Astrocyte (in vitro differentiated cells and primary cell): ENCODE measurements around the gene COL4A6. TPM values are rescaled to one million over a fixed set of nuclear protein-coding genes. Genes with fewer than 3 reads are reported as not detected.

Experiments used
- DNase-seq: peaks from one replicate; pipeline ENCODE4 v3.0.0-alpha.2; 2010; ENCODE audit warnings: low read depth
- FAIRE-seq: peaks from 2 replicates; lab custom pipeline; 2011; peaks lifted over from hg19 to GRCh38; lab: Jason Lieb, UNC
- H2AFZ ChIP-seq: 2 replicates; pipeline ENCODE4 v1.6.0; 2012; ENCODE audit warnings: low read depth, low read length, inconsistent platforms
- H3K27ac ChIP-seq: 2 replicates; pipeline ENCODE4 v1.5.1; 2011; ENCODE audit warnings: low read depth, low read length, inconsistent platforms
- H3K27me3 ChIP-seq: 2 replicates; pipeline ENCODE4 v1.6.0; 2011; ENCODE audit warnings: low read length, inconsistent platforms; ENCODE audit not compliant: insufficient read depth
- H3K36me3 ChIP-seq: 2 replicates; pipeline ENCODE4 v1.5.1; 2011; ENCODE audit warnings: low read length, inconsistent platforms; ENCODE audit not compliant: insufficient read depth
- H3K4me1 ChIP-seq: 2 replicates; pipeline ENCODE4 v1.5.1; 2011; ENCODE audit warnings: low read length, inconsistent platforms; ENCODE audit not compliant: insufficient read depth
- H3K4me2 ChIP-seq: 2 replicates; pipeline ENCODE4 v1.6.0; 2012; ENCODE audit warnings: low read length, inconsistent platforms
- H3K4me3 ChIP-seq: 2 replicates; pipeline ENCODE4 v1.5.1; 2011; ENCODE audit warnings: low read depth, mild to moderate bottlenecking, low read length, inconsistent platforms; ENCODE audit not compliant: insufficient read depth
- H3K79me2 ChIP-seq: 2 replicates; pipeline ENCODE4 v1.6.0; 2012; ENCODE audit warnings: mild to moderate bottlenecking, low read length, inconsistent platforms; ENCODE audit not compliant: insufficient read depth
- H3K9ac ChIP-seq: 2 replicates; pipeline ENCODE4 v1.6.0; 2012; ENCODE audit warnings: mild to moderate bottlenecking, low read length, inconsistent platforms
- H3K9me3 ChIP-seq: 2 replicates; pipeline ENCODE4 v1.5.1; 2012; ENCODE audit warnings: low read depth, mild to moderate bottlenecking, low read length, inconsistent platforms; ENCODE audit not compliant: insufficient read depth
- H4K20me1 ChIP-seq: 2 replicates; pipeline ENCODE4 v1.6.0; 2012; ENCODE audit warnings: low read length, inconsistent platforms; ENCODE audit not compliant: insufficient read depth
- H3K27ac Mint-ChIP-seq: one replicate; pipeline ENCODE4 v1.8.0; 2021; ENCODE audit warnings: mild to moderate bottlenecking, mixed read lengths; ENCODE audit not compliant: unreplicated experiment
- H3K27me3 Mint-ChIP-seq: one replicate; pipeline ENCODE4 v1.8.0; 2021; ENCODE audit warnings: low read depth, mixed read lengths; ENCODE audit not compliant: unreplicated experiment
- H3K36me3 Mint-ChIP-seq: one replicate; pipeline ENCODE4 v1.8.0; 2021; ENCODE audit warnings: low read depth, mixed read lengths; ENCODE audit not compliant: unreplicated experiment
- H3K4me1 Mint-ChIP-seq: one replicate; pipeline ENCODE4 v1.8.0; 2021; ENCODE audit warnings: low read depth, mixed read lengths; ENCODE audit not compliant: unreplicated experiment
- H3K4me3 Mint-ChIP-seq: one replicate; pipeline ENCODE4 v1.8.0; 2021; ENCODE audit warnings: mild to moderate bottlenecking, moderate library complexity, mixed read lengths; ENCODE audit not compliant: unreplicated experiment
- H3K9me3 Mint-ChIP-seq: one replicate; pipeline ENCODE4 v1.8.0; 2021; ENCODE audit warnings: mild to moderate bottlenecking, mixed read lengths; ENCODE audit not compliant: unreplicated experiment
- EZH2 ChIP-seq: IDR thresholded peaks from 2 replicates; pipeline ENCODE4 v1.6.1; 2012; ENCODE audit warnings: mild to moderate bottlenecking, low read length, inconsistent platforms; ENCODE audit not compliant: insufficient read depth
- total RNA-seq: library from RNA; stranded (reverse); gene quantifications from 2 replicates; pipeline ENCODE4 v1.2.1, GENCODE V29; 2021
- TF ChIP-seq, protein P1 (sequence below): IDR thresholded peaks from 2 replicates; pipeline ENCODE4 v1.5.1; 2011; ENCODE audit warnings: low read depth, mild to moderate bottlenecking, inconsistent platforms, low read length, moderate library complexity; ENCODE audit not compliant: insufficient read depth

The COL4A6 gene
- total RNA-seq, 1 donor from 2014 or later: 8.1 TPM

- DNase-seq (no peak), FAIRE-seq (peak; percentile 83)
- Histone ChIP-seq H3K27me3 (no peaks in the 10 kb centered on the region), H3K79me2 (no peaks in the 10 kb centered on the region), H4K20me1 (no peaks in the 10 kb centered on the region), H3K4me1 (no peaks in the 10 kb centered on the region), H2AFZ (no peak overlapping the region), H3K4me3 (no peak overlapping the region), H3K4me2 (no peak overlapping the region), H3K9me3 (no peaks in the 10 kb centered on the region), H3K36me3 (no peaks in the 10 kb centered on the region), H3K9ac (no peak overlapping the region), H3K27ac (no peak overlapping the region)
- Mint-ChIP-seq H3K27me3 (no peaks in the 10 kb centered on the region), H3K4me1 (no peaks in the 10 kb centered on the region), H3K27ac (no peak overlapping the region), H3K36me3 (no peaks in the 10 kb centered on the region), H3K4me3 (no peak overlapping the region), H3K9me3 (peaks cover 2% of the 10 kb centered on the region)
- no peak for TF ChIP-seq EZH2
Measured at GRCh38 chrX:108230574-108230973, 207.6 kb downstream of the COL4A6 start.

- Mint-ChIP-seq H3K27ac (no peak overlapping the region), H3K4me3 (no peak overlapping the region), H3K36me3 (no peaks in the 10 kb centered on the region), H3K27me3 (no peaks in the 10 kb centered on the region), H3K9me3 (peaks cover 2% of the 10 kb centered on the region), H3K4me1 (no peaks in the 10 kb centered on the region)
- no peaks in the 10 kb centered on the region for H3K36me3 ChIP-seq
- H3K27ac ChIP-seq: no peak overlapping the region
- no peaks in the 10 kb centered on the region for H3K9me3 ChIP-seq
- H3K79me2 ChIP-seq: no peaks in the 10 kb centered on the region
- H4K20me1 ChIP-seq: no peaks in the 10 kb centered on the region
- H3K9ac ChIP-seq: no peak overlapping the region
- H2AFZ ChIP-seq: no peak overlapping the region
- TF ChIP-seq EZH2: no peak
- TF ChIP-seq, protein P1, sequence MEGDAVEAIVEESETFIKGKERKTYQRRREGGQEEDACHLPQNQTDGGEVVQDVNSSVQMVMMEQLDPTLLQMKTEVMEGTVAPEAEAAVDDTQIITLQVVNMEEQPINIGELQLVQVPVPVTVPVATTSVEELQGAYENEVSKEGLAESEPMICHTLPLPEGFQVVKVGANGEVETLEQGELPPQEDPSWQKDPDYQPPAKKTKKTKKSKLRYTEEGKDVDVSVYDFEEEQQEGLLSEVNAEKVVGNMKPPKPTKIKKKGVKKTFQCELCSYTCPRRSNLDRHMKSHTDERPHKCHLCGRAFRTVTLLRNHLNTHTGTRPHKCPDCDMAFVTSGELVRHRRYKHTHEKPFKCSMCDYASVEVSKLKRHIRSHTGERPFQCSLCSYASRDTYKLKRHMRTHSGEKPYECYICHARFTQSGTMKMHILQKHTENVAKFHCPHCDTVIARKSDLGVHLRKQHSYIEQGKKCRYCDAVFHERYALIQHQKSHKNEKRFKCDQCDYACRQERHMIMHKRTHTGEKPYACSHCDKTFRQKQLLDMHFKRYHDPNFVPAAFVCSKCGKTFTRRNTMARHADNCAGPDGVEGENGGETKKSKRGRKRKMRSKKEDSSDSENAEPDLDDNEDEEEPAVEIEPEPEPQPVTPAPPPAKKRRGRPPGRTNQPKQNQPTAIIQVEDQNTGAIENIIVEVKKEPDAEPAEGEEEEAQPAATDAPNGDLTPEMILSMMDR: peak; percentile 43
- H3K4me2 ChIP-seq: no peak overlapping the region
- no peaks in the 10 kb centered on the region for H3K4me1 ChIP-seq
- FAIRE-seq (peak; percentile 91), DNase-seq (peak; percentile 49)
- no peak overlapping the region for H3K4me3 ChIP-seq
- H3K27me3 ChIP-seq: no peaks in the 10 kb centered on the region
Measured at GRCh38 chrX:108224727-108225621, 213.2 kb downstream of the COL4A6 start.

- H3K9me3 ChIP-seq: no peaks in the 10 kb centered on the region
Measured at GRCh38 chrX:108224218-108224617, 214.0 kb downstream of the COL4A6 start.

More at GRCh38 chrX:108224218-108224617, 214.0 kb downstream of the COL4A6 start:
- Histone ChIP-seq H4K20me1 (no peaks in the 10 kb centered on the region), H3K4me2 (no peak overlapping the region), H3K9ac (no peak overlapping the region), H3K27ac (no peak overlapping the region), H3K4me1 (no peaks in the 10 kb centered on the region), H3K36me3 (no peaks in the 10 kb centered on the region), H3K79me2 (no peaks in the 10 kb centered on the region), H3K4me3 (no peak overlapping the region), H3K27me3 (no peaks in the 10 kb centered on the region), H2AFZ (no peak overlapping the region)
- FAIRE-seq (no peak), DNase-seq (no peak)
- no peaks in the 10 kb centered on the region for H3K27me3 Mint-ChIP-seq
- H3K4me3 Mint-ChIP-seq: no peak overlapping the region
- no peaks in the 10 kb centered on the region for H3K4me1 Mint-ChIP-seq
- no peaks in the 10 kb centered on the region for H3K36me3 Mint-ChIP-seq
- H3K27ac Mint-ChIP-seq: no peak overlapping the region
- TF ChIP-seq, protein P1: no peak
- TF ChIP-seq EZH2: no peak
- peaks cover 2% of the 10 kb centered on the region for H3K9me3 Mint-ChIP-seq
